Lower leg skin (tissue), 4 donors: ENCODE results near the gene PLCB1. TPM values are rescaled to one million over a fixed set of nuclear protein-coding genes. Genes with fewer than 3 reads are reported as not detected.
A peak's percentile ranks its signal among the peaks of the same experiment; 100 is the strongest.

Experiments
- DNase-seq, 2 donors: peaks; one replicate each; pipeline ENCODE4 v3.0.0-alpha.2; 2019; ENCODE audit warnings: low spot score in 2 of 2
- H3K4me3 ChIP-seq: fragments of 200-600 bp; sonication (generic); 2 replicates; pipeline ENCODE4 v1.5.1; 2017; ENCODE audit warnings: mild to moderate bottlenecking, low read depth; ENCODE audit not compliant: poor library complexity, severe bottlenecking
- POLR2A ChIP-seq, 2 donors: fragments of 450-650 bp; IDR thresholded peaks; one replicate each; pipeline ENCODE4 v1.6.1; 2016 to 2017; ENCODE audit warnings: antibody characterized with exemption in 2 of 2, mild to moderate bottlenecking in 1 of 2, moderate library complexity in 1 of 2
- WGBS, 2 donors: methylation state at CpG; one replicate each; pipeline ENCODE4 v1.1.5; 2018; 5-methylcytosine and 5-hydroxymethylcytosine counted together
- intact Hi-C: fragments of 100-400 bp; cut with DNase I; formaldehyde crosslinking; loops from one replicate; pipeline ENCODE4 v1.15.0; 2023; ENCODE audit warnings: low total_unique reads
- total RNA-seq, 4 donors: library from RNA; depleted of rRNA; stranded (reverse); fragments of >200 nt; gene quantifications; one replicate each; pipeline ENCODE4 v1.1.0, GENCODE V29; 2016
- TF ChIP-seq, protein P1 (sequence below), 3 donors: fragments of 450-650 bp; IDR thresholded peaks; one replicate each; pipeline ENCODE4 v1.5.1; 2016; ENCODE audit warnings: antibody characterized with exemption in 3 of 3, mild to moderate bottlenecking in 3 of 3, moderate library complexity in 2 of 3

The PLCB1 gene
- total RNA-seq, 4 donors from 2014 or later: 4.1 to 16.2 (median 9.1) TPM

DNA sequence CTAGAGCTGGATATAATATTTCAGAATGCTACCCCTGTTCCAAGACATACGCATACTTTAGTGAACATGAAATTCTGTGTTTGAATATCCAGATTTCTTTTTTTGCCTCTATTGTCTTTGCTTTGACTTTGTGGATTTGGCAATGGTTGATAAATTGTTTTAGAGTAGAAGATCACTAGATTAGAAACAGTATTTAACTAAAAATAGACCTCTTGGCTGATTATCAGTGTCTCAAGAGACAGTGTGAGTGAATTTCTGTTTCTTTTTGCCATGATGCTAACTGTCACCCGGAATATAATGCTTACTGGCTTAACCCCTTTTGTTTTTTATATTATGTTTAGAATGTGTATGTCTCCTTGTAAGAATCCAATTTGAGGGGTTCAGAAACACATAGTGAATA, 102.5 kb downstream of the PLCB1 start:
- 41 to 51% methylated on average over 2 of the region's 2 CpGs for WGBS, 2 donors
- intact Hi-C loops: no loop called here
- no peak overlapping the region for H3K4me3 ChIP-seq
- no peak for DNase-seq
- TF ChIP-seq POLR2A (IDR thresholded peaks at IDR 0.05): no peak
- TF ChIP-seq, protein P1, sequence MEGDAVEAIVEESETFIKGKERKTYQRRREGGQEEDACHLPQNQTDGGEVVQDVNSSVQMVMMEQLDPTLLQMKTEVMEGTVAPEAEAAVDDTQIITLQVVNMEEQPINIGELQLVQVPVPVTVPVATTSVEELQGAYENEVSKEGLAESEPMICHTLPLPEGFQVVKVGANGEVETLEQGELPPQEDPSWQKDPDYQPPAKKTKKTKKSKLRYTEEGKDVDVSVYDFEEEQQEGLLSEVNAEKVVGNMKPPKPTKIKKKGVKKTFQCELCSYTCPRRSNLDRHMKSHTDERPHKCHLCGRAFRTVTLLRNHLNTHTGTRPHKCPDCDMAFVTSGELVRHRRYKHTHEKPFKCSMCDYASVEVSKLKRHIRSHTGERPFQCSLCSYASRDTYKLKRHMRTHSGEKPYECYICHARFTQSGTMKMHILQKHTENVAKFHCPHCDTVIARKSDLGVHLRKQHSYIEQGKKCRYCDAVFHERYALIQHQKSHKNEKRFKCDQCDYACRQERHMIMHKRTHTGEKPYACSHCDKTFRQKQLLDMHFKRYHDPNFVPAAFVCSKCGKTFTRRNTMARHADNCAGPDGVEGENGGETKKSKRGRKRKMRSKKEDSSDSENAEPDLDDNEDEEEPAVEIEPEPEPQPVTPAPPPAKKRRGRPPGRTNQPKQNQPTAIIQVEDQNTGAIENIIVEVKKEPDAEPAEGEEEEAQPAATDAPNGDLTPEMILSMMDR (IDR thresholded peaks at IDR 0.05): no peak

DNA sequence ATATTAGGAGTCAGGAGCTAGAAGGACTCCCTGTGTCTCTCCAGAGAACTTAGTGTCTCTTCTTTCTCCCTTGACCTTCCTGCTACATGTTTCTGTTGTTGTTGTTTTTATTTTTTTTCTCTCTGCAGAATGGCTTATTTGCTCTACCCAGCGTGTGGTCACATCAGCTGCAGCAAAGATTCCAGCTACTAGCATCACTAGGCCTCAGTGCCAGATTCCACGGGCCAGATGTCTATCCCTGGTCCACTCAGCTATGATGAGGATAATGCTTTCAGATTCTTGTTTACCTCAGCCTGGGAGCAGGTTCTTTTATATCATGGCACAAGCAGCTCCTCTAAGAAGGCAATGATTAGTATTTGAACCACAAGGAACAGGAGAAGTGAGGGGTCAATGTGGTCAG, 110.0 kb downstream of the PLCB1 start:
- WGBS, 2 donors: 68 to 71% methylated on average over 2 of the region's 2 CpGs
- no peak for TF ChIP-seq POLR2A (IDR thresholded peaks at IDR 0.05)
- TF ChIP-seq, protein P1 (IDR thresholded peaks at IDR 0.05): no peak
- no peak for DNase-seq
- H3K4me3 ChIP-seq: no peak overlapping the region
- intact Hi-C loops: no loop called here

DNA sequence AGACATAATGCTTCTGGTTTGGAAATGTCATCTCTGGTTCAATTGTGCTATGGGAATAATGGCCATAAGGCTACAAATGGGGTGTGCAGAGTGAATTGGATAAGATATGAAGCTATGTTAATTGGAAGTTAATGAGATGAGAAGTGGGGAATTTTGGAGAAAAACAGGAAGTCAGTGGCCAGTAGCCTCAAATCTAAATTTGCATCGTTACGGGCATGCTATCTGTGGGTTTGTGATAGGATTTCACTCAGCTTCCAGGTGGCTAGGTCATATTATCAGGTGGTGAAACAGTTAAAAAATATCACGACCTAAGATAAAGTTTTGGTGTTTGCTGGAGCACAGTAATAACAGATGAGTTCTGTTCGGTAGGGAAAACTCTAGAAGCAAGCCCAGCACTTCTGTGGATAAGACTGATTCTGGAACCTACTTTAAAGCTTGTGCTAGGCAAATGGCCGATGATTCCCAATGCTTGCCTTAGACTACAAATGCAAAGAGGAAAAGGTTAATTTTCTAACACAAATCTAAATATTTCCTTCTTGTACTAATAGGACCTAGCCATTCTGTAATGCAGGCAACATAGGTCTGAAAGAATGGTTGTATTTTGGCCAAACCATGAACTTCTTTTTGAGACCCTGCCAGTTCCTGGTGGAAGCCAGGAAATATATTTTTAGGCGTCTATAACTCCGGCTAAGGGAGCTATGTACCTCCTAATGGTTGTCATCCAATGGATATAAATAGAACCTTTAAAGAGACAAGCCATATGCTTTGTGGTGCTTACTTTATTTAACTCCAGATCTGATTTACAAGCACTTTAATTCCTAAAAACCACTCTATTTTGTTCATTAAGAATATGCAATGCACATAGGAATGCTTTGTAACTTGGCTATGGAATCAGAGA, 111.0 kb downstream of the PLCB1 start:
- WGBS, 2 donors: 44 to 45% methylated on average over 7 of the region's 7 CpGs
- H3K4me3 ChIP-seq: no peak overlapping the region
- TF ChIP-seq, protein P1 (IDR thresholded peaks at IDR 0.05): no peak
- no peak for TF ChIP-seq POLR2A (IDR thresholded peaks at IDR 0.05)
- intact Hi-C loops: no loop called here
- DNase-seq: no peak

DNA sequence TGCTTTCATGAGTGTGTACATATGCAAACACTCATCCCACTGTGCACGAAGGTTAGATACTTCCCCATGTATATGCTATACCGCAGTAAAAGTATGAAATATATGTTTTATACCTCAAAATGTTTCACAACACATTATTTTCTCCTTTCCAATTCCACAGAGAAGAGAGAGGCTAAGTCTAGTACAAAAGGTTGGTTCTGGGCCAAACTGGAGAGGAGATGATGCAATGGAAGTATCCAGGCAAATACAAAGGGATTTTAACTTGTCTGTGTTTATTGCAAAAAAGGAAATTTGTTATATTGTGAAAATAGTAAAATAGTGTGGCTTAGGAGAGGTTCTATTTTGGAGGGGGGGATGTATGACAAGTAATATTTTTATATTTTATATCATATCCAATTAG, 112.6 kb downstream of the PLCB1 start:
- 48 to 58% methylated on average over 2 of the region's 2 CpGs for WGBS, 2 donors
- no peak overlapping the region for H3K4me3 ChIP-seq
- TF ChIP-seq, protein P1 (IDR thresholded peaks at IDR 0.05): no peak
- no peak for TF ChIP-seq POLR2A (IDR thresholded peaks at IDR 0.05)
- intact Hi-C loops: no loop called here
- peak in 1 of 2 donors; percentile 56 for DNase-seq

DNA sequence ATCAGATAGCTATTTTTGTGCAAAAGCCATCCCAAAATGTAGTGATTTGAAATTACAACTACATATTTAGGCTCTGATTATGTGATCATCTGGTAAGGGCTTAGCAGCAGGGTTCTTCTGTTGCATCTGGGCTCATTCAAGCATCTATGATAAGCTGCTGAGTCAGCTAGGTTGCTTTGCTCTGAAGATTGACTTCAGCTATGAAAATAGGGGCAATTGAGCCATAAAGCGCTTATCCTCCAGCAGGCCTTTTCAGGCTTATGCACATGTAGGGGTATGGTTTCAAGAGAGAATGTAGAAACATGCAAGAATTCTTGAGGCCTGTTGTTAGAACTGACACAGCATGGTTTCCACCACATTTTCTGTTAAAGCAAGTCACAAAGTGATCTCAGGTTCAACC, 114.1 kb downstream of the PLCB1 start:
- 96 to 100% methylated on average over 1 of the region's 1 CpG for WGBS, 2 donors
- TF ChIP-seq, protein P1 (IDR thresholded peaks at IDR 0.05): no peak
- TF ChIP-seq POLR2A (IDR thresholded peaks at IDR 0.05): no peak
- no peak for DNase-seq
- no peak overlapping the region for H3K4me3 ChIP-seq
- intact Hi-C loops: no loop called here
